GM23248 (cell line): ENCODE measurements around the gene CCDC74B.
"Not testable (repeated sequence)": the region's sequence is repeated elsewhere in the genome, so short reads cannot be mapped to it uniquely, and the experiment has no call there.

Source experiments
- EZH2 ChIP-seq: fragments of 200-600 bp; sonication (generic); IDR thresholded peaks from 2 replicates; pipeline ENCODE4 v1.6.1; 2018; ENCODE audit warnings: antibody characterized with exemption, mild to moderate bottlenecking; ENCODE audit not compliant: insufficient read depth, poor library complexity, severe bottlenecking
- EZH2phosphoT487 ChIP-seq: fragments of 200-600 bp; sonication (generic); IDR thresholded peaks from 2 replicates; pipeline ENCODE4 v1.6.1; 2018; ENCODE audit warnings: antibody characterized with exemption, moderate library complexity, mild to moderate bottlenecking, low read depth; ENCODE audit not compliant: insufficient read depth

GRCh38 chr2:130138841-130139251 lies 6.1 kb downstream of the CCDC74B start:
- TF ChIP-seq EZH2, EZH2phosphoT487: not testable (repeated sequence)
